ENCODE measurements around the gene GTF3C5. TPM values are rescaled to one million over a fixed set of nuclear protein-coding genes. Genes with fewer than 3 reads are reported as not detected.

The GTF3C5 gene
- total RNA-seq, 1 experiment from 2014 or later: 104 TPM

GRCh38 chr9:132983491-132984201 is 47.2 kb upstream of the GTF3C5 start:
- TF ChIP-seq IRF2 (CRISPR knock-in tag; IDR thresholded peaks at IDR 0.05; ENCODE audit: borderline replicate concordance, low read depth): no peak
- no peak for TF ChIP-seq MLX (CRISPR knock-in tag; IDR thresholded peaks at IDR 0.05)
- TF ChIP-seq TEAD4 (CRISPR knock-in tag; IDR thresholded peaks at IDR 0.05): no peak
- no peak for TF ChIP-seq ZNF512 (CRISPR knock-in tag; IDR thresholded peaks at IDR 0.05; ENCODE audit: borderline replicate concordance)
- no peak for TF ChIP-seq TP53 (CRISPR knock-in tag; IDR thresholded peaks at IDR 0.05)
- no peak for TF ChIP-seq JAZF1 (CRISPR knock-in tag; IDR thresholded peaks at IDR 0.05)
- no peak for TF ChIP-seq SOX15 (CRISPR knock-in tag; IDR thresholded peaks at IDR 0.05)
- TF ChIP-seq HMGA2 (CRISPR knock-in tag; IDR thresholded peaks at IDR 0.05): no peak
- TF ChIP-seq ZNF219 (CRISPR knock-in tag; IDR thresholded peaks at IDR 0.05; ENCODE audit: borderline replicate concordance): no peak
- TF ChIP-seq RELA (CRISPR knock-in tag; IDR thresholded peaks at IDR 0.05; ENCODE audit: borderline replicate concordance): no peak
- no peak for TF ChIP-seq OVOL2 (CRISPR knock-in tag; IDR thresholded peaks at IDR 0.05; ENCODE audit: borderline replicate concordance)
- TF ChIP-seq GTF2I (CRISPR knock-in tag; conservative IDR thresholded peaks at IDR 0.05): no peak
- no peak for TF ChIP-seq SP1 (CRISPR knock-in tag; conservative IDR thresholded peaks at IDR 0.05)
- no peak for TF ChIP-seq EMX1 (CRISPR knock-in tag; IDR thresholded peaks at IDR 0.05)
- TF ChIP-seq E2F5 (CRISPR knock-in tag; IDR thresholded peaks at IDR 0.05): no peak
- no peak for TF ChIP-seq NFYB (CRISPR knock-in tag; conservative IDR thresholded peaks at IDR 0.05; ENCODE audit: low read depth)
- no peak overlapping the region for H3K4me3 Mint-ChIP-seq
- ChIA-PET POLR2A (interaction anchor here (0.9 kb wide), 1 partner anchor 47 kb away, joined by 3 read pairs; the partner anchor contains the start of gene GTF3C5), CTCF (interaction anchor here (0.8 to 1.0 kb wide), 2 partner anchors 39 to 82 kb away, joined by 3 read pairs; no protein-coding TSS in a partner anchor)
- ATAC-seq: no peak
- peaks cover 10% of the 10 kb centered on the region for H3K4me1 Mint-ChIP-seq
- H3K27ac Mint-ChIP-seq: no peak overlapping the region
- no peak for DNase-seq (ENCODE audit: low spot score)
- H3K36me3 Mint-ChIP-seq: no peaks in the 10 kb centered on the region
- peaks cover 12% of the 10 kb centered on the region for H3K27me3 Mint-ChIP-seq (ENCODE audit: low read depth)
- no peaks in the 10 kb centered on the region for H3K9me3 Mint-ChIP-seq

GRCh38 chr9:132984202-132985070 is 46.4 kb upstream of the GTF3C5 start:
- H3K36me3 Mint-ChIP-seq: no peaks in the 10 kb centered on the region
- no peaks in the 10 kb centered on the region for H3K9me3 Mint-ChIP-seq
- no peak overlapping the region for H3K27ac Mint-ChIP-seq
- peaks cover 5% of the 10 kb centered on the region for H3K27me3 Mint-ChIP-seq (ENCODE audit: low read depth)
- no peak for ATAC-seq
- peaks cover 4% of the 10 kb centered on the region for H3K4me1 Mint-ChIP-seq
- POLR2A ChIA-PET: no interaction called here
- DNase-seq (ENCODE audit: low spot score): no peak
- H3K4me3 Mint-ChIP-seq: no peak overlapping the region
- CTCF ChIA-PET: interaction anchor here (0.8 to 1.6 kb wide), 3 partner anchors 13 to 83 kb away, joined by 3 read pairs; no protein-coding TSS in a partner anchor
- no peak for TF ChIP-seq NFE2L1 (CRISPR knock-in tag; IDR thresholded peaks at IDR 0.05)
- TF ChIP-seq ZNF512 (CRISPR knock-in tag; IDR thresholded peaks at IDR 0.05; ENCODE audit: borderline replicate concordance): no peak
- no peak for TF ChIP-seq MYBL2 (CRISPR knock-in tag; IDR thresholded peaks at IDR 0.05)
- no peak for TF ChIP-seq HMGXB4 (CRISPR knock-in tag; IDR thresholded peaks at IDR 0.05)
- no peak for TF ChIP-seq ZNF281 (CRISPR knock-in tag; IDR thresholded peaks at IDR 0.05)
- no peak for TF ChIP-seq ESRRA (CRISPR knock-in tag; IDR thresholded peaks at IDR 0.05; ENCODE audit: borderline replicate concordance)
- no peak for TF ChIP-seq CTCF (IDR thresholded peaks at IDR 0.05)
- no peak for TF ChIP-seq RELA (CRISPR knock-in tag; IDR thresholded peaks at IDR 0.05; ENCODE audit: borderline replicate concordance)

Measured in WTC11 (cell line).